Measurements from ENCODE around the gene EIF3L. TPM values are rescaled to one million over a fixed set of nuclear protein-coding genes. Genes with fewer than 3 reads are reported as not detected.

EIF3L gene
- total and polyA plus RNA-seq, 10 of the 15 experiments (the other 5 are each of a cell fraction or from before 2014, with no cell fraction given), result 294 to 1,037 (median 618) TPM

DNA sequence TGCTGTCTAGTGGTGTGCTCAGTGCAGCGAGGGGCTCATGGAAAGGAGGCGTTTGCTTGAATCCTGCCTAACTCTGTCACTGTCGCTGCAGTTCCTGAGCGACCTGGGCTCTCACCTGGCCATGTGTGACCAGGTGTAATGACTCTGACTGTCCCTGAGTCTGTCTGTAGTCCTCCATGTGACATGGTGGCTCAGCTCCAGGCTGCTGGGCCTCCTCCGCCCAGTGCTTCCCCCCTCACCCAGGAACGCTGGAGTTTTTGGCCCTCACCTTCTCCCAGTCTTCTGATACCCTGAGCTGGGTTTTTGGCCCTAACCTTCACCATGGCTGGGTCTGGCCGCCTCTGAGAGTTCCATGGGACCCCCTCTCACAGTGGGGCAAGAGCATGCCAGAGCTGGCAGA is 77.1 kb downstream of the EIF3L start:
- DNase-seq (ENCODE audit: low read depth, low spot score) (no peak), FAIRE-seq (no peak), ATAC-seq (no peak)
- no peak overlapping the region for H2AFZ ChIP-seq (ENCODE audit: control insufficient read depth, low read depth, low read length)
- BruUV-seq (replicated peaks), result no TSS peak
- H4K20me1 ChIP-seq (ENCODE audit: control insufficient read depth, insufficient read depth), result no peaks in the 10 kb centered on the region
- TF ChIP-seq, protein P1, sequence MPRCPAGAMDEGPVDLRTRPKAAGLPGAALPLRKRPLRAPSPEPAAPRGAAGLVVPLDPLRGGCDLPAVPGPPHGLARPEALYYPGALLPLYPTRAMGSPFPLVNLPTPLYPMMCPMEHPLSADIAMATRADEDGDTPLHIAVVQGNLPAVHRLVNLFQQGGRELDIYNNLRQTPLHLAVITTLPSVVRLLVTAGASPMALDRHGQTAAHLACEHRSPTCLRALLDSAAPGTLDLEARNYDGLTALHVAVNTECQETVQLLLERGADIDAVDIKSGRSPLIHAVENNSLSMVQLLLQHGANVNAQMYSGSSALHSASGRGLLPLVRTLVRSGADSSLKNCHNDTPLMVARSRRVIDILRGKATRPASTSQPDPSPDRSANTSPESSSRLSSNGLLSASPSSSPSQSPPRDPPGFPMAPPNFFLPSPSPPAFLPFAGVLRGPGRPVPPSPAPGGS (IDR thresholded peaks at IDR 0.05; ENCODE audit: borderline replicate concordance, insufficient read depth, low read depth, low read length, poor library complexity, severe bottlenecking), result peak; percentile 91
- no peak for TF ChIP-seq MEF2A (IDR thresholded peaks at IDR 0.05; ENCODE audit: insufficient read depth, low read depth, low read length)
- no peak for TF ChIP-seq SPI1 (IDR thresholded peaks at IDR 0.05; ENCODE audit: borderline replicate concordance, insufficient read depth, low read depth, low read length)
- TF ChIP-seq, protein P2, sequence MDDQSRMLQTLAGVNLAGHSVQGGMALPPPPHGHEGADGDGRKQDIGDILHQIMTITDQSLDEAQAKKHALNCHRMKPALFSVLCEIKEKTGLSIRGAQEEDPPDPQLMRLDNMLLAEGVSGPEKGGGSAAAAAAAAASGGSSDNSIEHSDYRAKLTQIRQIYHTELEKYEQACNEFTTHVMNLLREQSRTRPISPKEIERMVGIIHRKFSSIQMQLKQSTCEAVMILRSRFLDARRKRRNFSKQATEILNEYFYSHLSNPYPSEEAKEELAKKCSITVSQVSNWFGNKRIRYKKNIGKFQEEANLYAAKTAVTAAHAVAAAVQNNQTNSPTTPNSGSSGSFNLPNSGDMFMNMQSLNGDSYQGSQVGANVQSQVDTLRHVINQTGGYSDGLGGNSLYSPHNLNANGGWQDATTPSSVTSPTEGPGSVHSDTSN (IDR thresholded peaks at IDR 0.05; ENCODE audit: insufficient replicate concordance, low read depth, low read length), result peak; percentile 11
- no peak overlapping the region for H3K9ac ChIP-seq (ENCODE audit: control insufficient read depth, insufficient read depth, low read length)
- ChIA-PET SMC1A (ENCODE audit: uncharacterized antibody, unreplicated experiment) (no interaction called here), RAD21 (ENCODE audit: unreplicated experiment) (no interaction called here), POLR2A (interaction anchor here (0.6 kb wide), 1 partner anchor 338 kb away, joined by 4 read pairs; no protein-coding TSS in a partner anchor), CTCF (interaction anchor here (0.6 kb wide), 2 partner anchors 48 to 738 kb away, joined by 3 read pairs; no protein-coding TSS in a partner anchor)
- intact Hi-C loops (cut with micrococcal nuclease; ENCODE audit: unreplicated experiment) (no loop called here), in situ Hi-C loops (cut with MboI) (no loop called here)
- H3K36me3 ChIP-seq (ENCODE audit: control insufficient read depth in 2 of 2, insufficient read depth in 2 of 2, low read length in 1 of 2), result peaks cover 3 to 6% of the 10 kb centered on the region in 2 experiments; a peak in 3 of 4 replicates
- H3K4me3 ChIP-seq, result no peak overlapping the region
- H3K4me1 ChIP-seq (ENCODE audit: control insufficient read depth, insufficient read depth, low read length), result 0 out of 2 replicates have a peak, but pooled peaks cover 3% of the 10 kb centered on the region
- WGBS (ENCODE audit: insufficient coverage, insufficient replicate concordance, low lambda C conversion rate, missing lambda C conversion rate), result 97% methylated on average over 7 of the region's 7 CpGs
- no peaks in the 10 kb centered on the region for H3K27me3 ChIP-seq (replicated peaks in 1 of 2; ENCODE audit: control insufficient read depth in 2 of 2, insufficient read depth in 2 of 2, low read length in 1 of 2)
- H3K27ac ChIP-seq (ENCODE audit: control insufficient read depth, insufficient read depth), result no peak overlapping the region
- H3K9me3 ChIP-seq (replicated peaks; ENCODE audit: control insufficient read depth, insufficient read depth, low read length), result no peaks in the 10 kb centered on the region
- H3K4me2 ChIP-seq (ENCODE audit: control insufficient read depth, insufficient read depth), result no peak overlapping the region
- no peaks in the 10 kb centered on the region for H3K79me2 ChIP-seq (ENCODE audit: control insufficient read depth, insufficient read depth, low read length)
